Choroid plexus epithelial cell (primary cell): Measurements from ENCODE around the gene RBM38.
"Not testable (repeated sequence)": the region's sequence is repeated elsewhere in the genome, so short reads cannot be mapped to it uniquely, and the experiment has no call there.

ENCODE experiments used
- DNase-seq: peaks from one replicate; pipeline ENCODE4 v3.0.0-alpha.2; 2010; ENCODE audit warnings: low read depth
- H3K4me3 ChIP-seq: 2 replicates; pipeline ENCODE4 v1.5.1; 2011; ENCODE audit warnings: low read depth, mild to moderate bottlenecking, control low read depth, low read length, moderate library complexity
- TF ChIP-seq, protein P1 (sequence below): conservative IDR thresholded peaks from 2 replicates; pipeline ENCODE4 v1.5.1; 2011; ENCODE audit warnings: low read depth, mild to moderate bottlenecking, control low read depth, inconsistent platforms, low read length, moderate library complexity

The RBM38 gene

DNA sequence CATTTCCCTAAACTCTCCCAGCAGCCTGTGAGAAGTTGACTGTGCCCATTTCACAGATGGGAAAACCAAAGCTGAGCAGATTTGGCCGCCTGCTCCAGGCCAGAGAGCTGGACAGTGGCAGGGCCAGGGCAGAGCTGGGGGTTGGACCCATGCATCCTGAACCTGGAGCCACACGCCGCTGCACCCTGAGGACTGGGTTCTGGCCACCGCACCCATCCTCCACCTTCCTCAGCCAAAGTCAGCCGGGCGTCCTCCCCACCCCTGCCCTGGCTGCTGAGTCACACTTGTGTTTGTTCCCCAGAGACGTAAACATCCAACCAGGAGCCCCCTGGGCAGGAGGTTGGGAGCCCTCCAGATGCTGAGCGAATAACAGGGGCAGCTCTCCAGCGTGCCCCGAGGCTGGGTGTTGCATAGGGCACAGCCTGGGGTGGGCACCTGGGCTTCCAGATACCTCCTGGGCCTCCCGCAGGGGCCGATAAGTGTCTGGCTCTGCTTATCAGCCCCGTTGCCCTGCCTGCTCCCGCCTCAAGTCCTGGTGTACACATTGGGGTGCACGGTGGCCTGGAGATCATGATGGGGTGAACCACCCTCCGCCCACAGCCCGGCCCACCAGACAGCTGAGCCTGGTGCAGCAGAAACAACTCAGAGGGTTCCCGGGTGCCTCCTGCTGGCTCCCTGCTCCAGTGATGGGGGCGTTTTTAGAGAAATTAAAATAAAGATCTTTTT is 23.8 kb downstream of the RBM38 start:
- no peak overlapping the region for H3K4me3 ChIP-seq
- peak; percentile 26 for DNase-seq
- TF ChIP-seq, protein P1, sequence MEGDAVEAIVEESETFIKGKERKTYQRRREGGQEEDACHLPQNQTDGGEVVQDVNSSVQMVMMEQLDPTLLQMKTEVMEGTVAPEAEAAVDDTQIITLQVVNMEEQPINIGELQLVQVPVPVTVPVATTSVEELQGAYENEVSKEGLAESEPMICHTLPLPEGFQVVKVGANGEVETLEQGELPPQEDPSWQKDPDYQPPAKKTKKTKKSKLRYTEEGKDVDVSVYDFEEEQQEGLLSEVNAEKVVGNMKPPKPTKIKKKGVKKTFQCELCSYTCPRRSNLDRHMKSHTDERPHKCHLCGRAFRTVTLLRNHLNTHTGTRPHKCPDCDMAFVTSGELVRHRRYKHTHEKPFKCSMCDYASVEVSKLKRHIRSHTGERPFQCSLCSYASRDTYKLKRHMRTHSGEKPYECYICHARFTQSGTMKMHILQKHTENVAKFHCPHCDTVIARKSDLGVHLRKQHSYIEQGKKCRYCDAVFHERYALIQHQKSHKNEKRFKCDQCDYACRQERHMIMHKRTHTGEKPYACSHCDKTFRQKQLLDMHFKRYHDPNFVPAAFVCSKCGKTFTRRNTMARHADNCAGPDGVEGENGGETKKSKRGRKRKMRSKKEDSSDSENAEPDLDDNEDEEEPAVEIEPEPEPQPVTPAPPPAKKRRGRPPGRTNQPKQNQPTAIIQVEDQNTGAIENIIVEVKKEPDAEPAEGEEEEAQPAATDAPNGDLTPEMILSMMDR = no peak

DNA sequence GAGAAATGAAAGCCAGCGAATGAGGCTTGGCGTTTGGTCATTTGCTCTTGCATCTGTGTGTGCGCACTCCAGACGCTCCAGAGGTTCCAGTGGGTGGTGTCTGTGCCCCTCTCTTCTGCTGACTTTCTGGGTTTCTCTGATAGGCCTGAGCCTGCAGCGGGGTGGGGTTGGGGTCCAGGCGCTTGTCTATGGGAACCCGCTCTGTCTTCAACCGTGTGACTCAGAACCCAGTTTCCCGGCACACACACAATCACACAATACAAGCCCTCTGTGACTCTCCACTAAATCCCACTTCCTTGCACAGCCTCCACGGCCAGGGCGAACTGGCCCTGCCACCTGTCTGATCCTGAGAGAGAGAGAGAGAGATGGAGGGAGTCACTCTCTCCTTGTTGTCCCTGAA is 24.6 kb downstream of the RBM38 start:
- DNase-seq = no peak
- TF ChIP-seq, protein P1 = no peak

DNA sequence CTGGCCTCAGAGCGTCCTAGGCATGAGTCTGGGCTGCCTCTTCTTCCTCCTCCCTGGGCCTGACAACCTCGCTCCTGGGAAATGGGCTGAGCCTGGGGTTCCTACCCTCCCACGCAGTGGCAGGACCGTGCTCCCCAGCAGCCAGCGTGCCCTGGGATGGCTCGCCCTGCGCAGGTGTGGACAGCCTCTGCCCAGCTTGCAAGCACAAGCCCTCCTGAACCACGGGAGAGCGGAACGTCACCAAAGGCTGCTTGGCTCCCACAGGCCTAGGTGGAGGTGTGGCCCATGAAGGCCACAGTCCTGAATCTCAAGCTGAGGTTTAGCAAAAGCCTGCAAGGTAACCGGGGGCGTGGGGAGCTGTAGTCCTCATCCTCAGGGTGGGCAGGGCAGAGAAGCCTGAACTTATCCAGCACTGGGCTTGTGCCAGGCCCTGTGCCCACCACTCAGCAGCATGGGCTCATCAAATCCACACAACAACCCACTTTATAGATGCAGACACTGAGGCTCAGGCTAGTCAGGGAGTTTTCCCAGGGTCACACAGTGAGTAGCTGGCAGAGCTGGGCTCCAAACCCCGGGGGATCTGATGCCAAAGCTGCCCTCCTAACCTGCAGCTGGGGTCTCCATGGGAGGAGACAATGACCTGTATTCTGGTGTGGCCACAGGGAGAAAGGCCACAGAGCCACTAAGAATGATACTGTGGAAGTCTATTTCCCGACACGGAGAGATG is 25.3 kb downstream of the RBM38 start:
- TF ChIP-seq, protein P1 = no peak
- DNase-seq = no peak
- H3K4me3 ChIP-seq = no peak overlapping the region

More for the DNA sequence above, 24.6 kb downstream of the RBM38 start:
- no peak overlapping the region for H3K4me3 ChIP-seq

DNA sequence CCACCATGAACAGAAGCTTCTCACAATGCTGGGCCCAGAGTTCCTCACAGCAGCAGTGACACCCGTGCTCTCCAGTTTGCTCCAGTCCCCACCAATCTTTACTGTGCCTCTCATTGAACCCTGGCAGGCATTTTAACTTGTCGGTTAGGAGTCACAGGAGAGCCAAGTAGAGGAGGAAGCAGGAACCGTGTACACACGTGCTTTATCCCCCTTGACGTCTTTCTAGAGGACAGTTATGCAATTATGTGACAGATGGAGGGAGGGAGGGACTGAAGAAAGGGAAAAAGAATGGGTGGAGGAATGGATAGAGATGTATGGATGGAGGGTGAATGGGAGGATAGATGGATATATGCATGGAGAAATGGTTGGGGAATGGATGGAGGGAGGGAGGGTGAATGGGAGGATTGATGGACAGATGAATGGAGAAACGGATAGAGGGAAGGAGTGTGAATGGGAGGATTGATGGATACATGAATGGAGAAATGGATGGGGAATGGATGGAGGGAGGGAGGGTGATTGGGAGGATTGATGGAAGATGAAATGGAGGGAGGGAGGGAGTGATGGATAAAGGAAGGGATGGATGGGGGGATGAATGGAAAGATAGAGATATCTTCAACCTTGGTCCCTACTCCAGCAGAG is 26.0 kb downstream of the RBM38 start:
- no peak overlapping the region for H3K4me3 ChIP-seq
- no peak for DNase-seq
- TF ChIP-seq, protein P1 = no peak

DNA sequence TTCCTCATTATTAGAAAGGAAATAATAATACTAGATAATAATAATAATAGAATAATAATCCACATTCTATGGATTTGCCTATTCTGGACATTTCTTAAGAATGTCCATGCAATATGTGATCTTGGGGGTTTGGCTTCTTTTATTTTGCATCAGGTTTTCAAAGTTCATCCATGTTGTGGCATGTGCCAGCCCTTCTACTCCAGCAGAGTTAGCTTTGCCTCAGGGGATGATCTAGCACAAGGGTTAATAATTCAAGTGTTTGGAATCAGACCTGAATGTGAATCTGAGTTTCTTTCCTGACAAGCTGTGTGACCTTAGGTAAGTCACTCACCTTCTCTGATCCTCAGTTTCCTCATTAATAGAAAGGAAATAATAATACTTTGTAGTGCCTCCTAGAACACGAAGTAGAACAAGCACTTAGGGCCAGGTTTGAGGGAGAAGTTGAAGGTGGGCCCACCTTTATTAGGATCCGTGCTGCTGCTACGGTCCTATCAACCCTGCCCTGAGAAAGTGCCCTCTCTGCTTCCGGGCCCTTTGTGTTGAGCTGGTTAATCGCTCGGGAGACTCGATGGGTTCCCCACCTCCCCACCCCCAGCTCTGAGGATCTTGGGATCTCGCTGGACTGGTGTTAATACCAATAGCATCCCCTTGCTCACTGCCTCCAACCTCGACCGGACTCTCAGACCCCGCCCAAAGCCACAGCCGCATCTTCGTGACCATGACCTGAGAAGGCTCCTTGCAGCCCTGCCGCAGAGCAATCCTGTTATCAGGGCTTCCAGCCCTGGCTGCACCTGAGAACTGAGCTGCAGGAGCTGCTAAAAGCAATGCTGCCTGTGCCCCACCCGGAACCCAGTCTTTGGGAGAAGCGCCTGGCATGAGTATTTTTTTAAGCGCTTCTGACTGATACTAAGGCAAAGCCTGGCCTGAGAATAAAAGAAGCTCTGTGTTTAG is 26.9 kb downstream of the RBM38 start:
- DNase-seq = no peak
- TF ChIP-seq, protein P1 = no peak
- no peak overlapping the region for H3K4me3 ChIP-seq

DNA sequence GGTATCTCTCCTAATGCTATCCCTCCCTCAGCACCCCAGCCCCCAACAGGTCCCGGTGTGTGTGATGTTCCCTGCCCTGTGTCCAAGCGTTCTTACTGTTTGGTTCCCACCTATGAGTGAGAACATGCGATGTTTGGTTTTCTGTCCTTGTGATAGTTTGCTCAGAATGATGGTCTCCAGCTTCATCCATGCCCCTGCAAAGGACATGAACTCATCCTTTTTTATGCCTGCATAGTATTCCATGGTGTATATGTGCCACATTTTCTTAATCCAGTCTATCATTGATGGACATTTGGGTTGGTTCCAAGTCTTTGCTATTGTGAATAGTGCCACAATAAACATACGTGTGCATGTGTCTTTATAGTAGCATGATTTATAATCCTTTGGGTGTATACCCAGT is 28.3 kb downstream of the RBM38 start:
- not testable (repeated sequence) for H3K4me3 ChIP-seq, DNase-seq
